HG03045 (cell line): ENCODE results near the gene SUMF1.

Source experiments
- ATAC-seq: cut with Tn5 transposase; IDR thresholded peaks from one replicate; pipeline ENCODE4 v1.9.1; 2021; ENCODE audit warnings: mild to moderate bottlenecking, moderate library complexity; ENCODE audit not compliant: unreplicated experiment

SUMF1 gene

DNA sequence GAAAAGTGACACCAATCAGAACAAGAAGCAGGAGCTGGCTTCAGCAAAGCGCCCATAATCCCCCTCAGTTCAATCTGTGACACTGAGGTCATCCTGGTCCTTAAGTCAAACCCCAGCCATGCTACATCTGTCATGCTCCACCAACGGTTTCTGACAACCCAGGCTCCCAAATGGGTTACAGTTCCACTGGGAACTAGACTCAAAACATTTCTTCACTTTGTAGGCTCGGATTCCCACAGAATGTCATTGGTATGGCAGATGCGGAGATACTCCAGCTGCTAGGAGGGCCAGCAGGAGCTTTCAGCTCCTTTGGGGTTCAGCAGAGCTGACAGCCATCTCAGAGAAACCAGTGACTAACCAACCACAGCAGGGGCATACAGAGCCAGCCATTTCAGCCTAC lies 48.9 kb downstream of the SUMF1 start:
- no peak for ATAC-seq

DNA sequence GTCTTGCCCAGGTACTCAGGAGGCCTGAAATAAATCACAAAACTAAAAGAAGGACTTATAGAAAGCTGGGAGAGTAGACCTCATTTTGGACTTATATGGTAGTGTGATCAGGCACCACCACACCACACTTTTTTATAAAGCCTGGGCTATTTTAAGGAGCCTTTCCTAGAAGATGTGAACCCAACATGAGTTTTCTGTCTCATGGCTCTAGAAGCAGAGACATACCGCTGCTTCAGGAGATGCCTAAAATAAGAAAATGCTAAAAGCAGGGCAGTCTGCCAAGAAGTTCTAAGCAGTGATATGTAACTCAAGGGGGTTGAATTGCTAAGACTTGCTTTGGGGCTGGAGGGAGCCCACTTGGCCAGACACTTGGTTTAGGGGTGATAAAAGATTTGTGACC lies 49.6 kb downstream of the SUMF1 start:
- ATAC-seq: no peak

DNA sequence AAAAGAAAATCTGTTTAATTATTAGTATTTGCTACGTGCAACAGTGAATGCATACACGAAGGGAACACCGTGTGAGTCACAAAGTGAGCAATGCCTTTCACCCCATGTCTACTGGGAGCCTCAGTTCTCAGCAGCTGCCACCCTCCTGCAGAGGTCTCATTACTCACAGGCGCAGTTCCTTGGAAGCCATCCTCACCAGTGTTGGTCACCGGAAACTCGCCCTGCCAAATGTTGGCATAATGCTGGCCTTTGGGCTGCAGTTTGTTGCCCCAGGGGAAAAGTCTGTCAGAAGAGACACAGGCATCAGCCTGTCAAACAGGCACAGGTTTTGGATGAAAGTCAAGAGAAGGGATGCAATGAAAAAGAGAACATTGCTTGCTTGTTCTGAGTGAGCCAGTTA lies 50.1 kb downstream of the SUMF1 start:
- no peak for ATAC-seq

DNA sequence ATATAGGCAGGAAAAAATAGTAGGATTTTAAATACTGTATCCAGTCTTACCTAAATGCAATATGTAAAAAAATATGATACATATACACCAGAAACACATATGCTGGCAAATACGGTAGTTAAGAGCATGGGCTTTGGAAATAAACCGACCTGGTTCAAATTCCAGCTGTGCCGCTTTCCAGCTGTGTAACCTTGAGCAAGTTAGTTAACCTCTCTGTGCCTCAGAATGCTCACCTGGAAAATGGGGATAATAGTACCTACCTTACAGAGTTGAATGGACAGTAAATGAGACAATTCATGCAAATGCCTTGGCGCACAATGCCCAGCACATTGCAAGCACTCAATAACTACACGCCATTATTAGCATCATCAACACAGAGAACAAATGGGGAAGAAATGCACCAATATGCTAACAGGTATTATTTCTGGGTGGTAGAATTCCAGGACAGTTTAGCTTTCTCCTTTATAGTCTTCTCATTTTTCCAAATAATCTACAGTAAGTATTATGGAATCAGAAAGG lies 50.6 kb downstream of the SUMF1 start:
- ATAC-seq: no peak

DNA sequence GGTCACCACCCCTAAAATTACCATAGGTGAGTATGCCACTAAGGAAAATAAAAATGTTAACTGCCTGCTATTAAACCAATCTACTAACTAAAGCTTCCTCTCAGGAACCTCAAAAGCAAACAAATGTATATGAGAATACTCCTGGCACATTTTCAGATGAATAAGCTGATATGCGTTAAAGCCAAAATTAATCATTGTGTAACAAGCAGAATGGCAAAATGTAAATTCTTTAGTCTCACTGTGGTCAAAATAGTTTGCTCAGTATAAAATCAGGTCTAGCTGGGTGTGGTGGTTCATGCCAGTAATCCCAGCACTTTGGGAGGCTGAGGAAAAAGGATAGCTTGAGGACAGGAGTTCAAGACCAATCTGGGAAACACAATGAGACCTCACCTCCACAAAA lies 53.6 kb downstream of the SUMF1 start:
- ATAC-seq: no peak

DNA sequence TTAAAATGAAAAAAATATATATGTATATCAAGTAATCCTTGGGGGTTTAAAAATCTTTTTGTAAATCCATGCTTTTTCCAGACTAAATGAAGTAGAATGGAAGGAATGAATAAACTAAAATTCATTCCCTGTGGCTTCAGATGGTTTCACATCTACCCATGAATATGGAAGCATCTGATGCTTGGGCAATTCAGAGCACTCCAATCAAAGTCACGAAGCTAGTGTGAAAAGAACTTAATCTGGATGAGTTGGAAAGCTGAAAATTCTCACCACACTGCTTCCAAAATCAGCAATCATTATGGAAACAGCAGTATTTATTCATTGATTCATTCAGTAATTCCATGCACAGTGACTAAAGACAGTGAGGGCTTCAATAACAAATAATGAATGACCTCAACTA lies 55.2 kb downstream of the SUMF1 start:
- no peak for ATAC-seq

DNA sequence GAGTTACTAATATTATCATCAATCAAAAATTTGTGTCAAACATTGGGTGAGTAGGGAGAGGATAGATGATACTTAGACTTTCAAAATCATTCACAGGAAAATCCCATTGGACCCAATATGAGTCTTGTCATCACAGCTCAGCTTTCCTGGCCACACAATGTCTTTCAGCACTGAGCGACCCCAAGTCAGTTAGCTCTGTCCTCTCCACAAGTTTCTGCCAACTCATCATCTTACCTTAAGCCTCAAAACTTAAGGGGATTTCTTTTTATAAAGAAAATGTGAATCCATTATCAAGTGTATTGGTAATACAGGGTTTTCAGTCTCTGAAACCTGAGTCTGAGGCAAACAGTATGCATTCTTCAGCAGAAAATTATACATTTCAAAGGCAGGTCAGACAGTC lies 55.8 kb downstream of the SUMF1 start:
- ATAC-seq: no peak

DNA sequence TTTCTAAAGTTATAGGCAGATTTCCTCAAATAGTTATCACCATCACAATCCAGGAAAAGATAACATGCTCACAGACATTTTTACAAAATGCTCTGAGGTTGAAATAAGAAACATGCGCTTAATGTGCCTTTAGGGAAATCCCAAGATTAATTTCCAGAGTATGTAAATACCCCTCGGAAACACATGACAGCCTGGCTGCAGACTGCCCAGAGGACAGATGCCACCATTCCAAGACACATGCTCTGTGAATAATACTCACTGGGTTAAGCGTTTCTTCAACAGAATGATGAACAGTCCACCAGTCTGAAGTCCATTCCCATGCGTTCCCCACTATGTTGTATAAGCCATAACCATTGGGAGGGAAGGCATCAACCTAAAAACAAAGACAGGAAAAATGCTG lies 56.5 kb downstream of the SUMF1 start:
- ATAC-seq: no peak

DNA sequence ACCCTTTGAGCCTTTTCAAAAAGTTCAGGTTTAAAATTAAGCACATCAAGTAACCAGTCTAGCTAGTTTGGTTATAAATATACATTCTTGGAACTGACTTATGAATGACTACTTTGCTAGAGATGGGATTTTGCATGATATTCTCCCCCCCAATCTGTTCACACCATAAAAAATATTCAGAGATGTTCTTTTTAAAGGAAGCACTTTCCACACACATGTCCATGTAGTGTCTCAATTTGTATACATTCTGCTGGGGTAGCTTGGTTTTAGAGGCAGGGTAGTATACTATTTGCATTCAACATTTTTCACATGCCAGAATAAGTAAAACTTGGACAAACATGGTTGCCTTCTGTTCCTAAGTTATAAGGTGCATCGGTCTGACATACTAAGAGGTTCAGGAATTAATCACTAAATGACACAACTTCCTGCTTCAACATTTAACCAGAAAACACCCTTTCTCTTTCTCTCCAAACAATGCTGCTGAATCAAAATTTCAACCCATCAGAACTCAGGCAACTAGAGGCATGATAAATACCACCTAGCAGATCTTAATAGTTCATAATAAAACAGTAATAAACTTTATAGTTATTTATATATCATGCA lies 57.0 kb downstream of the SUMF1 start:
- ATAC-seq: no peak

DNA sequence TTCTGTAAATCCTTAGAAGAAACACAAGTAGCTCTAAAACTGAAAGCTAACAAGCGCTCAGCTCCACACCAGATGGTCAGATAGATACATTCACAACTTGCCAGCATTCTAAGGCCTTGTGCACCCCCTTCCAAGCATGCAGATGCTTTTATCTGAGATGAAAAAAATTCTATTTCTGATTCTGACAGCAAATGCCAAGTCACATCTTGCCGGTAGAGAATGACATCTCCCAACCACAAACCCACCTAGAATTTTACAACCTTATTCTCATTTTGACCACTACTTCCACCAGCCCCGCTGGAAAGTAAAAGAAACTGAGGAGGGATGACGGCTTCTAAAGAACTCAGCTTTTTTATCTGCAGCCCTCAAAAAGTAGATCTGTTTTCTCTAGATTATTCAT lies 57.7 kb downstream of the SUMF1 start:
- ATAC-seq: no peak

DNA sequence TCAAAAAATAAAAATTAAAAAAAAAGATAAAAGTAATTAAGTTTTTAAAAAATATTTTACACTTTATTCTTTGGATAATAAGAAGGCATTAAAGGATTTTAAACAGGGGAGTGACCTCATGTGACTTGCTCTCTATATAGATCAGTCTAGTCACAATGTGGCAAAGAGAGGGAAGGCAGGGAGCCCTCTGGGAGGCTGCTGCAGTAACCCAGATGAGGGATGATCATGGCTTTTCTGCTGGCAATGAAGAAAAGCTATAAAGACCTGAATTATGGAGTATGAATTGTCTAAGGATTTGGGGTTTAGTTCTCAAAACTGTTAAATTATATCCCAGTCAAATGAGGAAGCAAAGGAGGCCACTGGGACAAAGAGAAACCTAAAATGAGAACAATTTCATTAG lies 58.1 kb downstream of the SUMF1 start:
- ATAC-seq: no peak

DNA sequence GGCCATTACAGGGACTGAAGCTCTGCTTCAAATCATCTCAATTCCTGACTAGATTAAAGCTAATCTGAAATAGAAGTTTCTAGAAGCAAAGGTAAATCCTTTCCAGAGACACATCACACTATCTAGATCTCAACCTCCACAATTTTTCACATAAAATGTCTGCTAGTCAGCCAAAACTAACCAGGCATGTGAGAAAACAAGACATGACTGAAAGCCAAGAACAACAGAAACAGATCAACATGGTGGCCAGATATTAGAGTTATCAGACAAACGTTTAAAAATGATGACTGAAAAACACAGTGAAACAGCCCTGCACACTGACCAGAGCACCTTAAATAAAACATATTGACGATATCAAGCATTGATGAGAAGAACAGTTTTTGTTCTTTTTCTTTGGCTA lies 59.1 kb downstream of the SUMF1 start:
- no peak for ATAC-seq

DNA sequence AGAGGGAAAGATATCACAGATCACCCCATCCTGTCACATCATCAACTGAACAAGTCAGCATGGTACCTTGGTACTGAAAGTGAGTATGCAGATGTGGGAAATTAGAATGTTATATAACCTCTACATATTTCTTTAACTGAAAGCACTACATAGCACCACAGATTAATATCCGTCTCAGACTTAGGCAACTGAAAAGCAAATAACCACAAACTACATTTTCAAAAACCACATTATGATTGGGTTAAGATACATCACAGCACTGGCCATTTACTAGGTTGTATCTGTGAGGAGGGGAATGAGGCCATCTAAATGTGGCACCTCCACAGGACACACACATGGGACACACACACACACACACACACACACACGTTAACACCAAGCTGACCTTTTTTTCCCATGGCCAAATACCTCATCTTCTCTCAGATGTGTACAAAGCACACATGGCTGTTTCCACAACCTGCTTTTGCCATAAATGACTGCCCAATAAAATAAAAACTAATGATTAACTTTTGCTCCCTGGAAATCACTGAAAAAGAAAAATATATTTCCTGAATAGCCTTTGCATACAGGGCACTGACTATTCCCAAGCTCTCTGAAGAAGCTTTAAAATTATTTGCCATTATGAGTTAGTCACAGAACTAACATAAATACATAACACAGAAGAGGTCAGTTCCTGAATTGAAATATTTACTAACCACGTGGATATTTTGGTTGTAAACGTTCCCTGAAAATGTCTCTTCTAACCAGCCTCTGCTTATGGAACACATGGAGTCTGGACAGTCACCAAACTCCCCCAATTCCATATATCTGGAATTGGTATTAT lies 60.1 kb downstream of the SUMF1 start:
- ATAC-seq: no peak

DNA sequence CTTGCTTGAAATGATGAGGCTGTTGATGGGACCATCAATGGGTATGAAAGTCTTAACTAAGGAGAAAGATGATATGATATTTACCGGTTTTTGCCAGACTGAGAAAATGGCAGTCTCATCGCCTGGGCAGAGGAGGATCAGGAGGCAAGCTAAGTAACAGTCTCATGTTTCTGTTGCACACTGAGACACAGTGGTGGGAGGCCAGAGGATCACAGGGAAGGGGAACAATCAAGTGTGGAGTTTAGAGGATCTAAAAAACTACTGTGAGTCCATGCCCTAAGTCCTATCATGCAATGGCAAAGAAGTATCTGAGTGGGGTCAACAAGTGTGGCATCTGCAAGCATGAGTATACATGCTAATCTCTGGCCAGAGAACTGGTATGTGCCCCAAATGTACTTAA lies 62.2 kb downstream of the SUMF1 start:
- ATAC-seq: no peak

DNA sequence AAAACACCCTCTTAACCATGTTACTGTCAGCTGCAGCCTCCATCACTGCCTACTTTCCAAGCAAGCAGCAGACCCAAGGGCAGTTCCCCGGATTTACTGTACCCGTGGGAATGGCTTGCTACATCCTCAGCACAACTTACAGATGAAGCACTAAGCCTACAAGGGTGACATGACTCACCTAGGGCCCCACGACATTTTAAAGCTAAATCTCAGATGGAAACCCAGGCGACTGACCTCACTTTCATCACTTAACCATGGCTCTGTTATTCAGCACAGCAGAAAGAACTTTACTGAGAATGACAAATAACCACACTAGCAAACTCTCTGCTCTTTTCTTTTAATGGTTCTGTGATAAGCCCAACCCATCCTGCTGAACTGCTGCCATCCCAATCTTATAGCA lies 65.6 kb downstream of the SUMF1 start:
- no peak for ATAC-seq

DNA sequence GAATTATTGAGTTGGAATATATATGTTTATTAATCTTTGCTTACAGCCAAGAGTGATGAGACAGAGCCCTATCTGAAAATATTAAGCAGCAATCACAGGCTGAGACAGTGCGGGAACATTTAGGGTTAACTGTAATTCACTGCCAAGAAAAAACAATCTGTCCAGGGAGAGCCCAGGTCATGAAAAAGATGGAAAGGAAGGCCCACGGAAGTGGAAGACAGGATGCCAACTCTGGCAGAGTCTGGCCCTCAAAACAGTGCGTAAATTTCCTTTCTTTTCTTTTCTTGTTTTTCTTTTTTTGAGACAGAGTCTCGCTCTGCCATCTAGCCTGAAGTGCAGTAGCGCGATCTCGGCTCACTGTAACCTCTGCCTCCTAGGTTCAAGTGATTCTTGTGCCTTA lies 67.6 kb downstream of the SUMF1 start:
- no peak for ATAC-seq

DNA sequence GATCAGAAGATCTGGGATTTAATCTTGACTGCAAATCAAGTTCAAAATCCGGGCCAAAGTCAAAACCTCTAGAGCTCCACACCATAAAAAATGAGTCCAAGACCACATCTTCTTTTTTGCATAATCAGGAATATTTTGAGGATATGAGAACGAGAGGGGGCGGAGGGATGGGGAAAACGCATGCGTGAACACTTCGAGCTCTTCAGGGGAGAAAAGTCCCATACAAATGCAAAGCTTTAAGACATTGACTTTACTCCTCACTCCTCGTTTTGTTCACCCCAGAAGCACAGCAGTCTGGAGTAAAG lies 68.2 kb downstream of the SUMF1 start:
- no peak for ATAC-seq

DNA sequence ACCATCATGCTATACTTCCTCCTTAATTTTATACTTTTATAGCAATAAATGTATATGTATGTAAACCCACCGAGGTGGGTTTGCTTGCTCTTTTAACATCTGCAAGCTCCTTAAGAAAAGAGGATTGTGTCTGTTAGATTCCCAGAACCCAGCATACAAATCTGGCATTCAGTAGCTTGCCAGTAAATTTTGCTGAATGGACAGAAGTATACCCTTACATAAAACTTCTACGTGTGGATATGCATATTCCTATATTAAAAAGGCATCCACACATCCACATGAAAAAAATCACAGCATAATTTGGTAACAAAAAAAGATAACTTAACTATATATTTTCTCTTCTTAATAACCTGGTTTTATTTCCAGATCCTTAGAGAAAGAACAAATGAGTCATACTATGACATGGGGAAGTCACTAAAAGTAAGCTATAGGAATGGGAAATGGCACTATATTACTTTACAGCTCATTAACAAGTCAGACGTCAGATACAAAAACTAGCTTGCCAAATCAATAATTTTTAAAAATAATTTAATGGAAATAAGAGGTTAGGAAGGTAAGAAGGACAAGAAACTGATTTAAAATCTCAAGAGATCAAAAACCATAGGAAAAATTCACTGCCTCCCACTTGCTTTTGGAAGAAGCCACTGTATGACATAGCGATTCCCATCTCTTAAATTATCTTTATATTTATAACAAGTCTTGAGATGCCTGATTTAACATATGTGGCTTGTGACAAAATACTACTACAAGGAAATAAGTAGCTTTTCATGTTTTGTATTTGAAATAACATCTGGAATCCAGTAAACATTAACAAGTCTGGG lies 68.7 kb downstream of the SUMF1 start:
- ATAC-seq: no peak

DNA sequence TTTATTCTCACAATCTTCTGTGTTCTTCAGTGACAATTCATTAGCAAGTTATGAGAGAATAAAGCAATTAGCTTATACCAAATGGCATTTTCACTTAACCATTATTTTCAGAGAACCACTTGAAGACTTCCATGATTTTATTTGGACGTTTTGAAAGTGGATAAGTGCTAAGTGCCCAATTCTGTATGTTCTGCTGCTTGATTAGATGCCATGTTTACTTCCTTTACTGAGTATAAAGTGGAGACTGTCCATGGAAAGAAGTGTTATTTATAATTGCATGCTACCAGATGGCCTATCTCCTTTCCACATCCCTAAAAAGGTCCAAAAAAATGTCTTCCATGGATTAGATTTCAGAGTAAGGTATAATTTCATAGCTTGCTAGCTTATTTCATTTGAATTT lies 69.6 kb downstream of the SUMF1 start:
- ATAC-seq: no peak

DNA sequence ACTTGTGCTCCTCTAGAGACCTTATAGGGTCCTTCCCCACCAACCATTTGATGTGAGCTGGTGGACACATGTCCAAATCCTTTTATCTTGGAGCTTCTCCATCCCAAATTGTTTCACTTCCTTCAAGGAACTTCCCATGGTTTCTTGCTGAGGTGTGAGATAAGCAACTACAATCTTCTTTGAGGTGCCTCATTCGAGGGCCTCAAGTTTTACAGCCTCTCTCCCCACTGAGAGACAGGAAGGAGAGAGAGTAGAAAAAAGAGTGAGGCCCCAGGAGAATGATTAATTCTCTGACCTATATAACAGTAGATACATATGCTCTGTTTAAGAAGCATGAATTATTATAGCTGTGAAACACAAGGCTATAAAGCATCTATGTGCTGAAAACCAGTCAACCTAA lies 70.5 kb downstream of the SUMF1 start:
- ATAC-seq: no peak

DNA sequence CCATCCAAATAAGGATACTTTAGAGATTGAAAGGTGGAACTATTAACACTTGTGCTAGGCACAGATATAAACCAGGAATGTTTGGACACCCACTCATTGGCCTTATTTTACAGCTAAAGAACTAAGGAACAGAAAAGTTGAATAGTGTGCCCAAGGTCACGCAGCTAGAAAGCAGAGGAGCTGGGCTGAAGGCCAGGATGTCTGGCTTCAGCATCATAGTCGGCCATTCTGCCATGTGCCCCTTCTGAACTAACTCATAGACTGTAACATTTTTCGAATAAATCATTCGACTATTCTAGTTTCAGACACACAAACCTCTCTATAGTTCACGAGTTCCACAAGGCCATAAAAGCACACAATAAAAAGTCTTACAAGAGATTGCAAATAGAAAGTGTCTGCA lies 71.1 kb downstream of the SUMF1 start:
- ATAC-seq: no peak

DNA sequence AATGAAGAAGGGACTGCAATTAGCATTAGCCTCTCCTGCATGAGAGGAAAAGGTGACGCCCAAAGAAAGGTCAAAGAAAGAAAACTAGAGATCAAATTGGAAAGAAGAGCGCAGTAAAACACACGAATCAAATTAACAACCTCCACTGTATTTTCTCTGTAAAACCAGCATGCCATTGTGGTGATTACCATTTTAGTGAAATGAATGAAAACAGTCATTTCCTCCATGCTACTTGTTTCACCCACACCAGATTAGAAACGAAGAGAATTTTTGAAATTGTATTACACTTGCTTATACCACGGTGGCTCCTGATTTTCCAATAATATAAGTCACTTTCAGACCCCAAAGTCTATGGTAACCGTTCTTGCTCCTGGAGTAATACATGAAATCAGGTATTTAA lies 71.6 kb downstream of the SUMF1 start:
- ATAC-seq: no peak
